Measurements from ENCODE around the gene TBX10.
A peak's percentile ranks its signal among the peaks of the same experiment; 100 is the strongest.

TBX10 gene

DNA sequence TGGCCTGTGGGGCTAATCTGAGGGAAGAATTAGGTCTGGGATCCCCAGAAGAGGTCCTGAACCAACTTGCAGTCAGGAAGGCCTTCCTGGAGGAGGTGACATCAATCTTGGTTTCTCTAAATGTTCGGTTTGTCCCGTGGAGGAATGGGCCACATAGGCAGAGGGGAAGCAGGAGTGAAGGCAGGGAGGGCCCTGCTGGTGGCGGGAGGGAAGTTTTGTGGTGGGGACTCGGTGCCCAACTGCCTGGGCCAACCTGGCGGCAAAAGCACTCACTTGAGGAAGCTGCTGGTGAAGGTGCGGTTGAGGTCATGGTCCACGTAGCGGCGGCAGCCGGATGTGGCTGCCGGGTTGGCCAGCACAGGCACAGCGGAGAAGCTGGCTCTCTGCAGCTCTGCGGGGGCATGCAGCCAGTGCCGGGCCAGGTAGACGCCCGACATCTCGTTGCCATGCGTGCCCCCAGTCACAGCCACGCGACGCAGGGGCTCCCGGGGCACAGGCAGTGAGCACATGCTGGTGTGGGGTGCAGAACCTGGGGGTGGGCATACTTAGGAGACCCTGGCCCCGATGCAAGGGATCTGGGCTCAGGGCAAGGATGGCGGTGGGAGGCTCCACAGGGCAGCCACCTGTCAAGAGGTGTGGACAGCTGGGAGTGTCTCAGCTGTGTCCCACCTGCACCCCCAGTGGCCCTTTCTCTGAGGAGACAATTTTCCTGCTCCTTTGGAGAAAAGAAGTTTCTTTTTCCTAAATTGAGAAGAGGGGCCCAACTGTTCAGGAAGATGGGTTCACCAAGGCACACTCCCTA is 7.2 kb upstream of the TBX10 start:
- TF ChIP-seq CTCF (IDR thresholded peaks at IDR 0.05; ENCODE audit: extremely low read depth, missing control alignments), result no peak
- peak; percentile 61 for DNase-seq (ENCODE audit: low spot score)

DNA sequence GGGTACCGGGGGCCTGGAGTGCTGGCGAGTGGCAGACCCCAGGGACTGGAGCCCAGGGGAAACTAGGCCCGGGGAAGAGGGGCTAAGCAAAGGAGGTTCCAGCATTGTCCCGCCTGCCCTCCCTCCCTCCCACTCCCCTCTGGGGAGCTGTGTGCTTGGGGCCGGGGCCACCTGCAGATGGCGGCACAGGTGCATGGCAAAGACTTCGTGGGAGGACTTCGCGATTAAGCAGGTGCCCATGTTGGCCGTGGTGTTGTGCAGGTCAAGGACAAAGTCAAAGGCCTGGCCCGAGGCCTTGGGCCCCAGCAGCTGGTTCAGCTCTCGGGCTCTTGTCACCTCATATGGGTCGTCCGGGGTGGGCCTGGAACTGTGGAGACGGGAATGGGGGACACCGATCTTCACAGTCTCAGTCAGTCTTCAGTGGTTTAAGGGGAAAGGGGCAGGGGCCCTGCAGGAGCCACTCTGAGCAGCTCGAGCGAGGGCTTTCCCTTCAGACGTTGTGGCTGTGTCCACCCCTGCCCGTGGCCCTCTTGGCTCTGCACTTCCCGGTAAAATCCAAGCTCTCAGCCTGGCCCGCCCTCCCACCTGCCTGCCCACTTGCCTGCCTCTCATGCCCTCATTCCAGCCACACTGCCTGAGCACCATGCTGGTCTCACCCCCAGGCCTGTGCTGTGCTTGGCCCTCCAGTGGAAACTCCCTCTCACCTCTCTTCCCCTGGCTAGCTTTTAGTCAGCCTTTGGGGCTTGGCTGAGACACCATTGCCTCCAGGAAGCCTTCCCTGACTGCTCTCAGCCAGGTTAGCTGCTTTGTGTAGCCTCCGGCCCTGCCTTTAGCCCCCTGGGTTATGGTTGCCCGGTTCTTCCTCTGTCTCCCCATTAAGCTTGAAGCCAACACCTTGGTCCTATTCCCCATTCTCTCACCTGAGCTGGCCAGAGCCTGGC is 6.2 kb upstream of the TBX10 start:
- peak; percentile 32 for DNase-seq (ENCODE audit: low spot score)

GRCh38 chr11:67644472-67645418 is 5.2 kb upstream of the TBX10 start:
- no peak for TF ChIP-seq CTCF (IDR thresholded peaks at IDR 0.05; ENCODE audit: extremely low read depth, missing control alignments)
- DNase-seq (ENCODE audit: low spot score), result peak; percentile 49

More for the DNA sequence above, 6.2 kb upstream of the TBX10 start:
- TF ChIP-seq CTCF (IDR thresholded peaks at IDR 0.05; ENCODE audit: extremely low read depth, missing control alignments), result no peak

GRCh38 chr11:67644042-67644441 is 4.5 kb upstream of the TBX10 start:
- DNase-seq (ENCODE audit: low spot score), result peak; percentile 34

DNA sequence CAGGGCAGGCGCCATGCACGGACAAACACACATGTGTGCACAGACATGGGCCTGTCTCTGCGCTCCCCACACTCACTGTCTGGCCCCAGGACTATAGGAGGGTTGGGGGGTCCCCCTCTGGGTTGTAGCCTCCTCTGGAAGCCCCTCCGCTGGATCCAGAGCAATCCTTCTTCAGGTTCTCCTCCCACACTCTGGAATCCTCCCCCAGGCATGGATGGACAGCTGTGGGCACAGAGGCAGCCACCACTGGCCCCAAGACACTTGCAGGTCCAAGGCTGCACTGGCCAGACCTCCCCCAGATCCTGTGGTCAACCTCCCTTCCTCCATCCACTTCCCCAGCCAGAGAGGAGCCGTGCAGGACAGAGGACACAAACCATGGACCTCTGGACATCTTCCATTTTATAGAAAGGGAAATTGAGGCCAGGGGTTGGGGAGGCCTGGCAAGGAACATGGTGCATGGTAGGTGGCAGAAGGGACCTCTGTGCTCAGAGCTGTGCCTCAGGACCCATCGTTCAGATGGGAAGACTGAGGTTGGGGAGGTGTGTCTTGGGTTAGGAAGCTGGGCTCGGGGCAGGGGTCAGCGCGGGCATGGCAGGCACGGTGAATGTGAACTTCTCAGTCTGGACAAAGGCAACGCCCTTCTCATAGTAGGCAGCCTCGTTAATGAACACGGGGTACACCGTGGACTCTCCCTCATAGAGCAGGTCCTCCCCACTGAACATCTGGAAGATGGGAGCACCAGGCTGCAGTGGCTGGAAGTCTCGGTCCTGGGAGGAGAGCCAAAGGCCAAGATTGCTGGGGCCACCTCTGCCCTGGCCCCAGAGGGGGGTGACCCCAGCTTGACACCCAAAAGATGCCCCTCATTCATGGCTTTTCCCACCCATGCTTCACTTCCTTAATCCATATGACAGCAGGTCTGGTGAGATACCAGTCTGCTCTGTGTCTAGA is 2.9 kb upstream of the TBX10 start:
- TF ChIP-seq CTCF (IDR thresholded peaks at IDR 0.05; ENCODE audit: extremely low read depth, missing control alignments), result no peak
- DNase-seq (ENCODE audit: low spot score), result no peak

More at GRCh38 chr11:67644042-67644441, 4.5 kb upstream of the TBX10 start:
- no peak for TF ChIP-seq CTCF (IDR thresholded peaks at IDR 0.05; ENCODE audit: extremely low read depth, missing control alignments)

Measured in GM20000 (cell line).